Kidney epithelial cell (primary cell): ENCODE results near the gene GPR158. TPM values are rescaled to one million over a fixed set of nuclear protein-coding genes. Genes with fewer than 3 reads are reported as not detected.

Experiments used
- DNase-seq: peaks from one replicate; pipeline ENCODE4 v3.0.0-alpha.2; 2010; ENCODE audit warnings: low read depth
- H3K27me3 ChIP-seq: 2 replicates; pipeline ENCODE4 v1.6.0; 2011; ENCODE audit warnings: low read length; ENCODE audit not compliant: control insufficient read depth, insufficient read depth
- H3K36me3 ChIP-seq: 2 replicates; pipeline ENCODE4 v1.5.1; 2011; ENCODE audit warnings: low read length; ENCODE audit not compliant: control insufficient read depth, insufficient read depth
- H3K4me3 ChIP-seq: 2 replicates; pipeline ENCODE4 v1.5.1; 2011; ENCODE audit warnings: low read depth, mild to moderate bottlenecking, control low read depth, low read length
- CTCF ChIP-seq: IDR thresholded peaks from 2 replicates; pipeline ENCODE4 v1.5.1; 2011; ENCODE audit warnings: mild to moderate bottlenecking, moderate library complexity, low read length, control low read depth, inconsistent platforms; ENCODE audit not compliant: insufficient read depth, poor library complexity, severe bottlenecking
- total RNA-seq: library from RNA; depleted of rRNA; stranded (reverse); fragments of >200 nt; gene quantifications from 2 replicates; pipeline ENCODE4 v1.2.3, GENCODE V29; 2015

The GPR158 gene
- total RNA-seq, 1 donor from 2014 or later: not detected

GRCh38 chr10:25555865-25556264 is 381.1 kb downstream of the GPR158 start:
- no peaks in the 10 kb centered on the region for H3K27me3 ChIP-seq
- no peaks in the 10 kb centered on the region for H3K36me3 ChIP-seq
- DNase-seq: no peak
- H3K4me3 ChIP-seq: no peak overlapping the region
- peak; percentile 6 for TF ChIP-seq CTCF

- no peaks in the 10 kb centered on the region for H3K36me3 ChIP-seq
- H3K4me3 ChIP-seq: no peak overlapping the region
- TF ChIP-seq CTCF: no peak
- no peaks in the 10 kb centered on the region for H3K27me3 ChIP-seq
- peak; percentile 83 for DNase-seq
Observed at GRCh38 chr10:25556457-25556856, 381.7 kb downstream of the GPR158 start.

GRCh38 chr10:25557136-25557535 is 382.3 kb downstream of the GPR158 start:
- Histone ChIP-seq H3K27me3 (no peaks in the 10 kb centered on the region), H3K4me3 (no peak overlapping the region), H3K36me3 (no peaks in the 10 kb centered on the region)
- no peak for TF ChIP-seq CTCF
- no peak for DNase-seq

- no peak for TF ChIP-seq CTCF
- no peak for DNase-seq
- H3K27me3 ChIP-seq: no peaks in the 10 kb centered on the region
- no peaks in the 10 kb centered on the region for H3K36me3 ChIP-seq
- H3K4me3 ChIP-seq: no peak overlapping the region
Observed at GRCh38 chr10:25561758-25562157, 387.0 kb downstream of the GPR158 start.

- H3K27me3 ChIP-seq: no peaks in the 10 kb centered on the region
- H3K4me3 ChIP-seq: no peak overlapping the region
- no peak for DNase-seq
- no peak for TF ChIP-seq CTCF
- H3K36me3 ChIP-seq: no peaks in the 10 kb centered on the region
Observed at GRCh38 chr10:25562547-25562946, 387.7 kb downstream of the GPR158 start.

- TF ChIP-seq CTCF: no peak
- no peak overlapping the region for H3K4me3 ChIP-seq
- DNase-seq: no peak
Observed at GRCh38 chr10:25564351-25564750, 389.6 kb downstream of the GPR158 start.

More at GRCh38 chr10:25564351-25564750, 389.6 kb downstream of the GPR158 start:
- Histone ChIP-seq H3K36me3 (no peaks in the 10 kb centered on the region), H3K27me3 (no peaks in the 10 kb centered on the region)
